H1 (cell line): Measurements from ENCODE around the gene ZIC1. TPM values are rescaled to one million over a fixed set of nuclear protein-coding genes. Genes with fewer than 3 reads are reported as not detected.

Experiments
- CTCF ChIA-PET: fragments of 300-600 bp; sonication (Branson Sonifier 250); formaldehyde crosslinking; loops from one replicate; lab custom pipeline; 2021; ENCODE audit not compliant: partially characterized antibody; lab: Charles Lee
- POLR2A ChIA-PET: fragments of 300-600 bp; sonication (Branson Sonifier 250); formaldehyde crosslinking; loops from one replicate; lab custom pipeline; 2021; ENCODE audit warnings: inconsistent platforms; ENCODE audit not compliant: partially characterized antibody; lab: Charles Lee
- DNase-seq, 2 experiments: peaks; one replicate each; pipeline versions ENCODE4 v3.0.0 to v3.0.0-alpha.2; 2010 to 2022; ENCODE audit warnings: low spot score in 2 of 2, low read depth in 1 of 2, mixed read lengths in 1 of 2
- FAIRE-seq: peaks from 2 replicates; lab custom pipeline; 2011; peaks lifted over from hg19 to GRCh38; lab: Jason Lieb, UNC
- H2AFZ ChIP-seq: 2 replicates; pipeline ENCODE4 v1.8.1; 2012; ENCODE audit warnings: low read length, inconsistent platforms
- H2AK5ac ChIP-seq: 2 replicates; pipeline ENCODE4 v1.6.1; 2013; ENCODE audit warnings: low read depth, low read length
- H2BK120ac ChIP-seq: replicated peaks from 2 replicates; pipeline ENCODE3; 2013; ENCODE audit warnings: low read depth, low read length, inconsistent platforms
- H2BK12ac ChIP-seq: 2 replicates; pipeline ENCODE4 v1.6.1; 2013; ENCODE audit warnings: low read depth, low read length
- H2BK15ac ChIP-seq: 2 replicates; pipeline ENCODE4 v1.6.1; 2013; ENCODE audit warnings: low read length
- H2BK20ac ChIP-seq: 2 replicates; pipeline ENCODE4 v1.6.1; 2013; ENCODE audit warnings: low read length
- H2BK5ac ChIP-seq: 2 replicates; pipeline ENCODE4 v1.6.1; 2013; ENCODE audit warnings: low read depth, low read length
- H3K14ac ChIP-seq: 2 replicates; pipeline ENCODE4 v1.6.1; 2013; ENCODE audit warnings: inconsistent platforms; ENCODE audit not compliant: insufficient read length
- H3K18ac ChIP-seq: 2 replicates; pipeline ENCODE4 v1.6.1; 2013; ENCODE audit warnings: low read length; ENCODE audit errors: extremely low read depth
- H3K23ac ChIP-seq: 2 replicates; pipeline ENCODE4 v1.6.1; 2013; ENCODE audit warnings: inconsistent platforms; ENCODE audit not compliant: insufficient read length
- H3K23me2 ChIP-seq: 2 replicates; pipeline ENCODE4 v1.6.1; 2013; ENCODE audit warnings: low read depth, low read length
- H3K27ac ChIP-seq: 2 replicates; pipeline ENCODE4 v1.6.1; 2011; ENCODE audit warnings: low read depth, low read length, inconsistent platforms
- H3K27me3 ChIP-seq, 4 experiments: replicated peaks in 1 of 4; 1 replicate in 1 of 4; 2 replicates in 3 of 4; pipeline versions ENCODE4 v1.6.1 to v1.8.1; 2011 to 2013; ENCODE audit warnings: low read length in 3 of 4, mild to moderate bottlenecking in 3 of 4, inconsistent platforms in 2 of 4, mixed read lengths in 2 of 4, moderate library complexity in 1 of 4; ENCODE audit not compliant: control insufficient read depth in 3 of 4, insufficient read depth in 3 of 4; ENCODE audit errors: extremely low read depth in 1 of 4
- H3K36me3 ChIP-seq, 4 experiments: 2 replicates each; pipeline versions ENCODE4 v1.6.1 to v1.8.1; 2011 to 2013; ENCODE audit warnings: mild to moderate bottlenecking in 4 of 4, low read length in 3 of 4, moderate library complexity in 2 of 4, control low read depth in 1 of 4, inconsistent platforms in 1 of 4; ENCODE audit not compliant: insufficient read depth in 4 of 4, control insufficient read depth in 2 of 4
- H3K4ac ChIP-seq: replicated peaks from 2 replicates; pipeline ENCODE3; 2013; ENCODE audit warnings: low read length, low read depth, mixed read lengths, inconsistent platforms; ENCODE audit not compliant: insufficient read length
- H3K4me1 ChIP-seq, 4 experiments: replicated peaks in 1 of 4; 1 replicate in 1 of 4; 2 replicates in 3 of 4; pipeline versions ENCODE4 v1.6.1 to v1.8.1; 2011 to 2013; ENCODE audit warnings: low read length in 3 of 4, inconsistent platforms in 2 of 4, mixed read lengths in 1 of 4; ENCODE audit not compliant: insufficient read depth in 4 of 4, control insufficient read depth in 3 of 4
- H3K4me2 ChIP-seq, 2 experiments: 2 replicates each; pipeline versions ENCODE4 v1.6.1 to v1.8.1; 2011 to 2013; ENCODE audit warnings: low read depth in 2 of 2, low read length in 2 of 2, control low read depth in 1 of 2, inconsistent platforms in 1 of 2, mild to moderate bottlenecking in 1 of 2; ENCODE audit not compliant: insufficient read depth in 1 of 2
- H3K4me3 ChIP-seq, 4 experiments: fragments of 200-600, 300-600 bp in 1 of 4; sonication (generic), shearing (Covaris generic), sonication (Bioruptor Twin) in 1 of 4; 2 replicates each; pipeline versions ENCODE4 v1.5.1 to v1.8.1; 2011 to 2016; ENCODE audit warnings: low read length in 4 of 4, low read depth in 3 of 4, control low read depth in 2 of 4, inconsistent platforms in 2 of 4, mild to moderate bottlenecking in 2 of 4, mixed read lengths in 1 of 4, moderate library complexity in 1 of 4; ENCODE audit not compliant: insufficient read depth in 2 of 4; ENCODE audit errors: extremely low read depth in 1 of 4
- H3K56ac ChIP-seq: replicated peaks from 2 replicates; pipeline ENCODE3; 2013; ENCODE audit warnings: low read depth, mild to moderate bottlenecking, mixed read lengths, low read length, inconsistent platforms; ENCODE audit not compliant: insufficient read length
- H3K79me1 ChIP-seq: 2 replicates; pipeline ENCODE4 v1.6.1; 2013; ENCODE audit warnings: low read depth, low read length, control low read depth
- H3K79me2 ChIP-seq, 2 experiments: 2 replicates each; pipeline versions ENCODE4 v1.6.1 to v1.8.1; 2012 to 2013; ENCODE audit warnings: low read length in 2 of 2, mild to moderate bottlenecking in 2 of 2, inconsistent platforms in 1 of 2; ENCODE audit not compliant: insufficient read depth in 2 of 2, control insufficient read depth in 1 of 2
- H3K9ac ChIP-seq, 4 experiments: replicated peaks in 1 of 4; 1 replicate in 1 of 4; 2 replicates in 3 of 4; pipeline versions ENCODE4 v1.6.1 to v1.8.1; 2011 to 2013; ENCODE audit warnings: low read depth in 3 of 4, low read length in 3 of 4, control low read depth in 2 of 4, mild to moderate bottlenecking in 2 of 4, moderate library complexity in 2 of 4, inconsistent platforms in 1 of 4; ENCODE audit errors: extremely low read depth in 1 of 4
- H3K9me3 ChIP-seq, 2 experiments: 2 replicates each; pipeline versions ENCODE4 v1.6.1 to v1.8.1; 2012 to 2013; ENCODE audit warnings: mild to moderate bottlenecking in 2 of 2, moderate library complexity in 2 of 2, control low read depth in 1 of 2, inconsistent platforms in 1 of 2, low read depth in 1 of 2, low read length in 1 of 2, mixed read lengths in 1 of 2; ENCODE audit not compliant: insufficient read depth in 2 of 2
- H4K20me1 ChIP-seq, 2 experiments: replicated peaks in 1 of 2; 2 replicates each; pipeline versions ENCODE3 to v1.8.1; 2011 to 2013; ENCODE audit warnings: inconsistent platforms in 2 of 2, low read length in 2 of 2, mild to moderate bottlenecking in 1 of 2; ENCODE audit not compliant: insufficient read depth in 2 of 2, control insufficient read depth in 1 of 2
- H4K5ac ChIP-seq: 2 replicates; pipeline ENCODE4 v1.6.1; 2013; ENCODE audit warnings: low read length, low read depth, mixed read lengths, inconsistent platforms; ENCODE audit not compliant: insufficient read length
- H4K8ac ChIP-seq: 2 replicates; pipeline ENCODE4 v1.8.0; 2013; ENCODE audit warnings: mild to moderate bottlenecking, moderate library complexity, low read length, inconsistent platforms; ENCODE audit not compliant: insufficient read depth; ENCODE audit errors: extremely low read depth
- H4K91ac ChIP-seq: replicated peaks from 2 replicates; pipeline ENCODE3; 2013; ENCODE audit warnings: low read length, mixed read lengths, inconsistent platforms; ENCODE audit not compliant: insufficient read length
- BRCA1 ChIP-seq: IDR thresholded peaks from 2 replicates; pipeline ENCODE4 v1.6.1; 2012; ENCODE audit warnings: low read depth, low read length, improper control_type of control experiment
- CBX8 ChIP-seq: fragments of 300-800, 300-1000 bp; sonication (generic); IDR thresholded peaks from 2 replicates; pipeline ENCODE4 v1.7.1; 2016; ENCODE audit warnings: low read depth, low read length, borderline replicate concordance
- CHD1 ChIP-seq: IDR thresholded peaks from 2 replicates; pipeline ENCODE4 v1.6.1; 2012; ENCODE audit warnings: low read depth, low read length, improper control_type of control experiment
- CHD2 ChIP-seq: IDR thresholded peaks from 2 replicates; pipeline ENCODE4 v1.6.1; 2012; ENCODE audit warnings: low read length, improper control_type of control experiment
- JUND ChIP-seq: IDR thresholded peaks from 2 replicates; pipeline ENCODE4 v1.6.1; 2011; ENCODE audit warnings: mild to moderate bottlenecking, improper control_type of control experiment, low read length
- WGBS, 2 experiments: shearing (Covaris generic) in 1 of 2; methylation state at CpG; one replicate each; pipeline versions ENCODE4 v1.1.6 to v1.1.7; 2013 to 2015; ENCODE audit warnings: low lambda C conversion rate in 2 of 2, mixed read lengths in 2 of 2, inconsistent platforms in 1 of 2, low coverage in 1 of 2, missing lambda C conversion rate in 1 of 2; ENCODE audit not compliant: insufficient replicate concordance in 2 of 2, insufficient coverage in 1 of 2, insufficient read length in 1 of 2; ENCODE audit errors: extremely low coverage in 1 of 2, missing lambda C conversion rate in 1 of 2; 5-methylcytosine and 5-hydroxymethylcytosine counted together
- polyA plus RNA-seq, 7 experiments: library from polyadenylated mRNA; depleted of rRNA in 3 of 7; stranded (reverse) in 5 of 7; unstranded in 2 of 7; fragments of >200 nt in 5 of 7; fragments of 200-250 nt in 2 of 7; gene quantifications; 1 replicate in 5 of 7; 2 replicates in 1 of 7; 4 replicates in 1 of 7; pipeline versions ENCODE4 v1.2.1 to v1.2.3, GENCODE V29; 2011 to 2013; ENCODE audit warnings: missing spikeins in 2 of 7, mixed read lengths in 2 of 7
- total RNA-seq: library from RNA; stranded (reverse); fragmentation: NEBNext Ultra II Directional; extraction: Animal tissue kit (Norgen Biotek cat#: 25700); gene quantifications from 2 replicates; pipeline ENCODE4 v1.2.1, GENCODE V29; 2021

Gene ZIC1
- total and polyA plus RNA-seq, 2 of the 8 experiments (the other 6 are each of a cell fraction or from before 2014, with no cell fraction given): 0.80 to 2.2 TPM

DNA sequence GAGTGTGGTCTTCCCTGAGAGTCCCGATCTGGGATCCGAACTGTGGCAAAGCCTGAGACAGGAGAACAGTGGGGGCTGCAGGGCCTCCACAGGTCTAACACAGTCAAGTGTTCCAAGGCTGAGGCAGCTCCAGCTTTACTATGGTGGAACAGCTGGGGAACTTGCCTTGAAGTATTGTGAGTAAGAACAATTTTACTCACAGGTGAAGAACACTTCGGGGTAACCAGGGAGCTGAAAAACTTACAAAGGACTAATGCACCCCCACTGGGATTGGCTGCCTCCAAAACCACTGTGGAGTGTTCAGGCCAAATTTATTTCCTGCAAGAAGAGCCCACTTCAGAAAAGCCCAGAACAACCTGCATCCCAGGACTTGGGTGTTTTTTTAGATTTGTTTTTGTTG is 28.2 kb upstream of the ZIC1 start:
- Histone ChIP-seq H2BK15ac (0 out of 2 replicates have a peak overlapping the region, but pooled peaks have one; percentile 32), H3K4me3 (peak overlapping the region in 1 of 4 experiments; percentile 35; a peak in 1 of 8 replicates), H3K4ac (no peak overlapping the region), H3K4me1 (peaks cover 15 to 49% (median 32%) of the 10 kb centered on the region in 4 experiments), H3K27ac (no peak overlapping the region), H2BK120ac (no peak overlapping the region), H2AK5ac (peak overlapping the region; percentile 43; the same call in 1 of the 2 replicates), H3K9ac (no peak overlapping the region), H4K5ac (no peak overlapping the region), H3K23me2 (peaks cover 5% of the 10 kb centered on the region), H3K79me2 (no peaks in the 10 kb centered on the region), H3K9me3 (no peaks in the 10 kb centered on the region), H3K27me3 (peaks cover 40 to 77% (median 60%) of the 10 kb centered on the region in 4 experiments), H3K14ac (no peak overlapping the region), H2BK20ac (peak overlapping the region; percentile 34; the same call in 1 of the 2 replicates), H2BK5ac (no peak overlapping the region; the same call in 1 of the 2 replicates), H3K18ac (peak overlapping the region; percentile 36; the same call in 1 of the 2 replicates), H3K79me1 (no peaks in the 10 kb centered on the region), H4K8ac (no peak overlapping the region), H2AFZ (no peak overlapping the region), H3K4me2 (peak overlapping the region; percentile 53 to 56; a peak in 3 of 4 replicates), H4K20me1 (peaks cover 0 to 3% of the 10 kb centered on the region in 2 experiments), H3K36me3 (no peaks in the 10 kb centered on the region), H4K91ac (no peak overlapping the region), H3K56ac (no peak overlapping the region), H2BK12ac (peak overlapping the region; percentile 42; the same call in 1 of the 2 replicates), H3K23ac (no peak overlapping the region)
- DNase-seq (peak in 1 of 2 experiments; percentile 54), FAIRE-seq (no peak)
- TF ChIP-seq CBX8 (no peak), JUND (no peak), CHD2 (no peak), BRCA1 (no peak), CHD1 (no peak)
- WGBS, 2 experiments: 32% methylated on average over 3 of the region's 3 CpGs; no CpG with 5 or more reads in 1 of the 2 experiments
- ChIA-PET POLR2A (interaction anchor here (0.9 to 1.6 kb wide), 4 partner anchors 10 to 24 kb away, joined by 3 to 6 read pairs (median 3); no protein-coding TSS in a partner anchor), CTCF (interaction anchor here (0.6 to 27.3 kb wide), 9 partner anchors 8 to 442 kb away, joined by 3 to 485 read pairs (median 15); partner anchors contain the start of gene ZIC4)
